GM23338 (cell line): ENCODE results near the gene IGF2R. TPM values are rescaled to one million over a fixed set of nuclear protein-coding genes. Genes with fewer than 3 reads are reported as not detected.

Source experiments
- ATAC-seq: fragments of 200-7000 bp; cut with Tn5 transposase; 3 replicates; pipeline ENCODE4 v1.9.1; 2020
- DNase-seq: peaks from one replicate; pipeline ENCODE4 v3.0.0-alpha.2; 2015; ENCODE audit warnings: low spot score
- H2AFZ ChIP-seq: fragments of 200-600 bp; sonication (generic); 2 replicates; pipeline ENCODE4 v1.8.0; 2016; ENCODE audit warnings: antibody characterized with exemption, mild to moderate bottlenecking, moderate library complexity
- H3F3A ChIP-seq: fragments of 200-600 bp; sonication (generic); replicated peaks from 2 replicates; pipeline ENCODE4 v1.8.0; 2017; ENCODE audit warnings: antibody characterized with exemption, mixed run types, low read depth
- H3K27ac ChIP-seq: fragments of 200-600 bp; sonication (generic); 2 replicates; pipeline ENCODE4 v1.6.1; 2016; ENCODE audit warnings: low read depth
- H3K27me3 ChIP-seq: fragments of 200-600 bp; sonication (generic); 2 replicates; pipeline ENCODE4 v1.8.0; 2016; ENCODE audit warnings: mild to moderate bottlenecking, mixed run types, moderate library complexity; ENCODE audit not compliant: insufficient read depth
- H3K36me3 ChIP-seq: fragments of 200-600 bp; sonication (generic); 2 replicates; pipeline ENCODE4 v1.8.0; 2016; ENCODE audit warnings: mild to moderate bottlenecking; ENCODE audit not compliant: insufficient read depth
- H3K4me1 ChIP-seq: fragments of 200-600 bp; sonication (generic); 2 replicates; pipeline ENCODE4 v1.8.0; 2016; ENCODE audit warnings: mild to moderate bottlenecking, moderate library complexity; ENCODE audit not compliant: insufficient read depth
- H3K4me2 ChIP-seq: fragments of 200-600 bp; sonication (generic); 2 replicates; pipeline ENCODE4 v1.7.1; 2017; ENCODE audit warnings: mixed run types
- H3K4me3 ChIP-seq: fragments of 200-600 bp; sonication (generic); 2 replicates; pipeline ENCODE4 v1.6.1; 2016; ENCODE audit warnings: mixed run types
- H3K79me2 ChIP-seq: fragments of 200-600 bp; sonication (generic); replicated peaks from 2 replicates; pipeline ENCODE4 v1.8.0; 2017; ENCODE audit warnings: mild to moderate bottlenecking; ENCODE audit not compliant: insufficient read depth
- H3K9me2 ChIP-seq: fragments of 200-600 bp; sonication (generic); 2 replicates; pipeline ENCODE4 v1.8.0; 2017; ENCODE audit not compliant: insufficient read depth
- H4K20me1 ChIP-seq: fragments of 200-600 bp; sonication (generic); replicated peaks from 2 replicates; pipeline ENCODE4 v1.8.0; 2017; ENCODE audit warnings: mild to moderate bottlenecking; ENCODE audit not compliant: insufficient read depth
- H3K27ac Mint-ChIP-seq: 2 replicates; pipeline ENCODE4 v1.8.0; 2020; ENCODE audit warnings: inconsistent platforms, mild to moderate bottlenecking, moderate library complexity, mixed read lengths
- H3K27me3 Mint-ChIP-seq: 3 replicates; pipeline ENCODE4 v1.8.0; 2022; ENCODE audit warnings: low read depth, mild to moderate bottlenecking, moderate library complexity, mixed read lengths, inconsistent platforms; ENCODE audit not compliant: insufficient read depth, poor library complexity
- H3K36me3 Mint-ChIP-seq: 3 replicates; pipeline ENCODE4 v1.8.0; 2021; ENCODE audit warnings: low read depth, mild to moderate bottlenecking, inconsistent platforms, moderate library complexity, mixed read lengths
- H3K4me1 Mint-ChIP-seq: 3 replicates; pipeline ENCODE4 v1.8.0; 2020; ENCODE audit warnings: mild to moderate bottlenecking, inconsistent platforms, mixed read lengths
- H3K4me3 Mint-ChIP-seq: 3 replicates; pipeline ENCODE4 v1.8.0; 2021; ENCODE audit warnings: moderate library complexity, mild to moderate bottlenecking, inconsistent platforms, mixed read lengths
- H3K9me3 Mint-ChIP-seq: 3 replicates; pipeline ENCODE4 v1.8.0; 2020; ENCODE audit warnings: moderate library complexity, mild to moderate bottlenecking, inconsistent platforms, mixed read lengths
- CREB1 ChIP-seq: fragments of 250-450 bp; sonication (Bioruptor Pico); IDR thresholded peaks from 2 replicates; pipeline ENCODE4 v1.5.0; 2020; ENCODE audit warnings: low read depth, mild to moderate bottlenecking, moderate library complexity
- EZH2 ChIP-seq: fragments of 200-600 bp; sonication (generic); IDR thresholded peaks from one replicate; pipeline ENCODE4 v1.8.0; 2017; ENCODE audit warnings: antibody characterized with exemption, mild to moderate bottlenecking, low read depth; ENCODE audit not compliant: unreplicated experiment
- EZH2phosphoT487 ChIP-seq: fragments of 200-600 bp; sonication (generic); IDR thresholded peaks from one replicate; pipeline ENCODE4 v1.8.1; 2018; ENCODE audit warnings: antibody characterized with exemption; ENCODE audit not compliant: unreplicated experiment
- JUNB ChIP-seq: IDR thresholded peaks from one replicate; pipeline ENCODE4 v1.6.1; 2016; ENCODE audit warnings: antibody characterized with exemption; ENCODE audit not compliant: unreplicated experiment
- NANOG ChIP-seq: IDR thresholded peaks from 2 replicates; pipeline ENCODE4 v1.6.1; 2016; ENCODE audit warnings: antibody characterized with exemption, borderline replicate concordance
- POLR2AphosphoS5 ChIP-seq: IDR thresholded peaks from 2 replicates; pipeline ENCODE4 v1.6.1; 2016; ENCODE audit warnings: antibody characterized with exemption, low read depth
- STAT1 ChIP-seq: IDR thresholded peaks from one replicate; pipeline ENCODE4 v1.6.1; 2016; ENCODE audit warnings: antibody characterized with exemption; ENCODE audit not compliant: unreplicated experiment
- ZNF114 ChIP-seq: fragments of 250-450 bp; sonication (Bioruptor Pico); IDR thresholded peaks from 2 replicates; pipeline ENCODE4 v1.5.0; 2020; ENCODE audit warnings: mild to moderate bottlenecking, moderate library complexity
- ZNF331 ChIP-seq: fragments of 250-450 bp; sonication (Bioruptor Pico); IDR thresholded peaks from 2 replicates; pipeline ENCODE4 v1.5.0; 2020; ENCODE audit warnings: low read depth, mild to moderate bottlenecking, moderate library complexity
- polyA plus RNA-seq: library from polyadenylated mRNA; unstranded; fragments of >200 nt; fragmentation: Nextera tagmentation; extraction: Ambion mirVana; gene quantifications from 2 replicates; pipeline ENCODE4 v1.2.1, GENCODE V29; 2016
- total RNA-seq: library from RNA; depleted of rRNA; stranded (reverse); fragments of >200 nt; shearing (Covaris generic); gene quantifications from 2 replicates; pipeline ENCODE4 v1.2.3, GENCODE V29; 2014
- TF ChIP-seq, protein P1 (sequence below): fragments of 250-450 bp; sonication (Bioruptor Pico); IDR thresholded peaks from 2 replicates; pipeline ENCODE4 v1.5.0; 2020; ENCODE audit warnings: mild to moderate bottlenecking, moderate library complexity
- TF ChIP-seq, protein P2 (sequence below): IDR thresholded peaks from one replicate; pipeline ENCODE4 v1.6.1; 2018; ENCODE audit warnings: antibody characterized with exemption; ENCODE audit not compliant: unreplicated experiment
- TF ChIP-seq, protein P3 (sequence below), 2 experiments: fragments of 200-600 bp in 1 of 2; sonication (generic) in 1 of 2; conservative IDR thresholded peaks; 2 replicates each; pipeline versions ENCODE4 v1.5.1 to v1.6.1; 2016 to 2017; ENCODE audit warnings: antibody characterized with exemption in 2 of 2, low read depth in 2 of 2, mild to moderate bottlenecking in 2 of 2, moderate library complexity in 1 of 2
- TF ChIP-seq, protein P4 (sequence below): IDR thresholded peaks from 2 replicates; pipeline ENCODE4 v1.6.1; 2016; ENCODE audit warnings: antibody characterized with exemption

IGF2R gene
- total and polyA plus RNA-seq, 2 experiments from 2014 or later = 12.5 to 76.4 TPM

DNA sequence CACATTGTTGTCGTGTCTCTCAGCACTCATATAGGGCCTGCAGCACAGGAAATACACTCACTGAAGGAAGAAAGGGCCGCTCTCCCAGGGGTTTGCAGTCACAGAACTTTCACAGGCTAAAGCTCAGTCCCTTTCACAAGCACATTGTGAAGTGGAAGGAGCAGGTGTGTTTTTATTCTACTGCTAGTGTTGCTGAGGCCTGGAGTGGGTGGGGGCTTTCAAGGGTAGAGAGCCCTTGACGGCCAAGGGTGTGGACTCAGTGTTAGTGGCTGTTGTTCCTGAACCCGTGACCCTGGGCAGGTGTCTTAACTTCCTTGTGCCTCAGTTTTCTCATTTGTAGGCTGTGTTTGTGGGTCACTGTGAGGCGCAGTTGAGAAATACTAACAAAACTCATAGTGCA is 86.5 kb downstream of the IGF2R start:
- Mint-ChIP-seq H3K4me3 (no peak overlapping the region), H3K9me3 (no peaks in the 10 kb centered on the region; the same call in 2 of the 3 replicates), H3K27ac (no peak overlapping the region), H3K4me1 (no peaks in the 10 kb centered on the region; the same call in 2 of the 3 replicates), H3K27me3 (peaks cover 4% of the 10 kb centered on the region), H3K36me3 (peaks cover 87% of the 10 kb centered on the region)
- Histone ChIP-seq H3K27ac (no peak overlapping the region), H3K79me2 (no peaks in the 10 kb centered on the region), H4K20me1 (no peaks in the 10 kb centered on the region), H2AFZ (no peak overlapping the region), H3K4me3 (no peak overlapping the region), H3K4me2 (no peak overlapping the region), H3K4me1 (no peaks in the 10 kb centered on the region), H3K36me3 (peaks cover 23% of the 10 kb centered on the region), H3K9me2 (no peaks in the 10 kb centered on the region), H3F3A (no peaks in the 10 kb centered on the region), H3K27me3 (no peaks in the 10 kb centered on the region)
- ATAC-seq (no peak), DNase-seq (no peak)
- TF ChIP-seq, protein P1, sequence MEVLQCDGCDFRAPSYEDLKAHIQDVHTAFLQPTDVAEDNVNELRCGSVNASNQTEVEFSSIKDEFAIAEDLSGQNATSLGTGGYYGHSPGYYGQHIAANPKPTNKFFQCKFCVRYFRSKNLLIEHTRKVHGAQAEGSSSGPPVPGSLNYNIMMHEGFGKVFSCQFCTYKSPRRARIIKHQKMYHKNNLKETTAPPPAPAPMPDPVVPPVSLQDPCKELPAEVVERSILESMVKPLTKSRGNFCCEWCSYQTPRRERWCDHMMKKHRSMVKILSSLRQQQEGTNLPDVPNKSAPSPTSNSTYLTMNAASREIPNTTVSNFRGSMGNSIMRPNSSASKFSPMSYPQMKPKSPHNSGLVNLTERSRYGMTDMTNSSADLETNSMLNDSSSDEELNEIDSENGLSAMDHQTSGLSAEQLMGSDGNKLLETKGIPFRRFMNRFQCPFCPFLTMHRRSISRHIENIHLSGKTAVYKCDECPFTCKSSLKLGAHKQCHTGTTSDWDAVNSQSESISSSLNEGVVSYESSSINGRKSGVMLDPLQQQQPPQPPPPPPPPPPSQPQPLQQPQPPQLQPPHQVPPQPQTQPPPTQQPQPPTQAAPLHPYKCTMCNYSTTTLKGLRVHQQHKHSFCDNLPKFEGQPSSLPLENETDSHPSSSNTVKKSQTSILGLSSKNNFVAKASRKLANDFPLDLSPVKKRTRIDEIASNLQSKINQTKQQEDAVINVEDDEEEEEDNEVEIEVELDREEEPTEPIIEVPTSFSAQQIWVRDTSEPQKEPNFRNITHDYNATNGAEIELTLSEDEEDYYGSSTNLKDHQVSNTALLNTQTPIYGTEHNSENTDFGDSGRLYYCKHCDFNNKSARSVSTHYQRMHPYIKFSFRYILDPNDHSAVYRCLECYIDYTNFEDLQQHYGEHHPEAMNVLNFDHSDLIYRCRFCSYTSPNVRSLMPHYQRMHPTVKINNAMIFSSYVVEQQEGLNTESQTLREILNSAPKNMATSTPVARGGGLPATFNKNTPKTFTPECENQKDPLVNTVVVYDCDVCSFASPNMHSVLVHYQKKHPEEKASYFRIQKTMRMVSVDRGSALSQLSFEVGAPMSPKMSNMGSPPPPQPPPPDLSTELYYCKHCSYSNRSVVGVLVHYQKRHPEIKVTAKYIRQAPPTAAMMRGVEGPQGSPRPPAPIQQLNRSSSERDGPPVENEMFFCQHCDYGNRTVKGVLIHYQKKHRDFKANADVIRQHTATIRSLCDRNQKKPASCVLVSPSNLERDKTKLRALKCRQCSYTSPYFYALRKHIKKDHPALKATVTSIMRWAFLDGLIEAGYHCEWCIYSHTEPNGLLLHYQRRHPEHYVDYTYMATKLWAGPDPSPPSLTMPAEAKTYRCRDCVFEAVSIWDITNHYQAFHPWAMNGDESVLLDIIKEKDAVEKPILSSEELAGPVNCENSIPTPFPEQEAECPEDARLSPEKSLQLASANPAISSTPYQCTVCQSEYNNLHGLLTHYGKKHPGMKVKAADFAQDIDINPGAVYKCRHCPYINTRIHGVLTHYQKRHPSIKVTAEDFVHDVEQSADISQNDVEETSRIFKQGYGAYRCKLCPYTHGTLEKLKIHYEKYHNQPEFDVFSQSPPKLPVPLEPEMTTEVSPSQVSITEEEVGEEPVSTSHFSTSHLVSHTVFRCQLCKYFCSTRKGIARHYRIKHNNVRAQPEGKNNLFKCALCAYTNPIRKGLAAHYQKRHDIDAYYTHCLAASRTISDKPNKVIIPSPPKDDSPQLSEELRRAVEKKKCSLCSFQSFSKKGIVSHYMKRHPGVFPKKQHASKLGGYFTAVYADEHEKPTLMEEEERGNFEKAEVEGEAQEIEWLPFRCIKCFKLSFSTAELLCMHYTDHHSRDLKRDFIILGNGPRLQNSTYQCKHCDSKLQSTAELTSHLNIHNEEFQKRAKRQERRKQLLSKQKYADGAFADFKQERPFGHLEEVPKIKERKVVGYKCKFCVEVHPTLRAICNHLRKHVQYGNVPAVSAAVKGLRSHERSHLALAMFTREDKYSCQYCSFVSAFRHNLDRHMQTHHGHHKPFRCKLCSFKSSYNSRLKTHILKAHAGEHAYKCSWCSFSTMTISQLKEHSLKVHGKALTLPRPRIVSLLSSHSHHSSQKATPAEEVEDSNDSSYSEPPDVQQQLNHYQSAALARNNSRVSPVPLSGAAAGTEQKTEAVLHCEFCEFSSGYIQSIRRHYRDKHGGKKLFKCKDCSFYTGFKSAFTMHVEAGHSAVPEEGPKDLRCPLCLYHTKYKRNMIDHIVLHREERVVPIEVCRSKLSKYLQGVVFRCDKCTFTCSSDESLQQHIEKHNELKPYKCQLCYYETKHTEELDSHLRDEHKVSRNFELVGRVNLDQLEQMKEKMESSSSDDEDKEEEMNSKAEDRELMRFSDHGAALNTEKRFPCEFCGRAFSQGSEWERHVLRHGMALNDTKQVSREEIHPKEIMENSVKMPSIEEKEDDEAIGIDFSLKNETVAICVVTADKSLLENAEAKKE (CRISPR knock-in tag) = no peak
- TF ChIP-seq CREB1 (no peak), ZNF331 (CRISPR knock-in tag) (no peak), STAT1 (no peak), POLR2AphosphoS5 (no peak), ZNF114 (CRISPR knock-in tag) (no peak), JUNB (no peak), EZH2 (no peak), NANOG (no peak), EZH2phosphoT487 (no peak)
- TF ChIP-seq, protein P2, sequence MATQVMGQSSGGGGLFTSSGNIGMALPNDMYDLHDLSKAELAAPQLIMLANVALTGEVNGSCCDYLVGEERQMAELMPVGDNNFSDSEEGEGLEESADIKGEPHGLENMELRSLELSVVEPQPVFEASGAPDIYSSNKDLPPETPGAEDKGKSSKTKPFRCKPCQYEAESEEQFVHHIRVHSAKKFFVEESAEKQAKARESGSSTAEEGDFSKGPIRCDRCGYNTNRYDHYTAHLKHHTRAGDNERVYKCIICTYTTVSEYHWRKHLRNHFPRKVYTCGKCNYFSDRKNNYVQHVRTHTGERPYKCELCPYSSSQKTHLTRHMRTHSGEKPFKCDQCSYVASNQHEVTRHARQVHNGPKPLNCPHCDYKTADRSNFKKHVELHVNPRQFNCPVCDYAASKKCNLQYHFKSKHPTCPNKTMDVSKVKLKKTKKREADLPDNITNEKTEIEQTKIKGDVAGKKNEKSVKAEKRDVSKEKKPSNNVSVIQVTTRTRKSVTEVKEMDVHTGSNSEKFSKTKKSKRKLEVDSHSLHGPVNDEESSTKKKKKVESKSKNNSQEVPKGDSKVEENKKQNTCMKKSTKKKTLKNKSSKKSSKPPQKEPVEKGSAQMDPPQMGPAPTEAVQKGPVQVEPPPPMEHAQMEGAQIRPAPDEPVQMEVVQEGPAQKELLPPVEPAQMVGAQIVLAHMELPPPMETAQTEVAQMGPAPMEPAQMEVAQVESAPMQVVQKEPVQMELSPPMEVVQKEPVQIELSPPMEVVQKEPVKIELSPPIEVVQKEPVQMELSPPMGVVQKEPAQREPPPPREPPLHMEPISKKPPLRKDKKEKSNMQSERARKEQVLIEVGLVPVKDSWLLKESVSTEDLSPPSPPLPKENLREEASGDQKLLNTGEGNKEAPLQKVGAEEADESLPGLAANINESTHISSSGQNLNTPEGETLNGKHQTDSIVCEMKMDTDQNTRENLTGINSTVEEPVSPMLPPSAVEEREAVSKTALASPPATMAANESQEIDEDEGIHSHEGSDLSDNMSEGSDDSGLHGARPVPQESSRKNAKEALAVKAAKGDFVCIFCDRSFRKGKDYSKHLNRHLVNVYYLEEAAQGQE = no peak
- TF ChIP-seq, protein P3, sequence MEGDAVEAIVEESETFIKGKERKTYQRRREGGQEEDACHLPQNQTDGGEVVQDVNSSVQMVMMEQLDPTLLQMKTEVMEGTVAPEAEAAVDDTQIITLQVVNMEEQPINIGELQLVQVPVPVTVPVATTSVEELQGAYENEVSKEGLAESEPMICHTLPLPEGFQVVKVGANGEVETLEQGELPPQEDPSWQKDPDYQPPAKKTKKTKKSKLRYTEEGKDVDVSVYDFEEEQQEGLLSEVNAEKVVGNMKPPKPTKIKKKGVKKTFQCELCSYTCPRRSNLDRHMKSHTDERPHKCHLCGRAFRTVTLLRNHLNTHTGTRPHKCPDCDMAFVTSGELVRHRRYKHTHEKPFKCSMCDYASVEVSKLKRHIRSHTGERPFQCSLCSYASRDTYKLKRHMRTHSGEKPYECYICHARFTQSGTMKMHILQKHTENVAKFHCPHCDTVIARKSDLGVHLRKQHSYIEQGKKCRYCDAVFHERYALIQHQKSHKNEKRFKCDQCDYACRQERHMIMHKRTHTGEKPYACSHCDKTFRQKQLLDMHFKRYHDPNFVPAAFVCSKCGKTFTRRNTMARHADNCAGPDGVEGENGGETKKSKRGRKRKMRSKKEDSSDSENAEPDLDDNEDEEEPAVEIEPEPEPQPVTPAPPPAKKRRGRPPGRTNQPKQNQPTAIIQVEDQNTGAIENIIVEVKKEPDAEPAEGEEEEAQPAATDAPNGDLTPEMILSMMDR (conservative IDR thresholded peaks at IDR 0.05; ENCODE audit: low read depth in 2 of 2) = no peak
- TF ChIP-seq, protein P4, sequence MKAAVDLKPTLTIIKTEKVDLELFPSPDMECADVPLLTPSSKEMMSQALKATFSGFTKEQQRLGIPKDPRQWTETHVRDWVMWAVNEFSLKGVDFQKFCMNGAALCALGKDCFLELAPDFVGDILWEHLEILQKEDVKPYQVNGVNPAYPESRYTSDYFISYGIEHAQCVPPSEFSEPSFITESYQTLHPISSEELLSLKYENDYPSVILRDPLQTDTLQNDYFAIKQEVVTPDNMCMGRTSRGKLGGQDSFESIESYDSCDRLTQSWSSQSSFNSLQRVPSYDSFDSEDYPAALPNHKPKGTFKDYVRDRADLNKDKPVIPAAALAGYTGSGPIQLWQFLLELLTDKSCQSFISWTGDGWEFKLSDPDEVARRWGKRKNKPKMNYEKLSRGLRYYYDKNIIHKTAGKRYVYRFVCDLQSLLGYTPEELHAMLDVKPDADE = no peak
